ENCODE data around the gene IREB2. TPM values are rescaled to one million over a fixed set of nuclear protein-coding genes. Genes with fewer than 3 reads are reported as not detected.

Gene IREB2
- total and polyA plus RNA-seq, 2 donors (not counting 1 experiment from before 2014, with no cell fraction given) = 14.7 to 92.1 TPM

DNA sequence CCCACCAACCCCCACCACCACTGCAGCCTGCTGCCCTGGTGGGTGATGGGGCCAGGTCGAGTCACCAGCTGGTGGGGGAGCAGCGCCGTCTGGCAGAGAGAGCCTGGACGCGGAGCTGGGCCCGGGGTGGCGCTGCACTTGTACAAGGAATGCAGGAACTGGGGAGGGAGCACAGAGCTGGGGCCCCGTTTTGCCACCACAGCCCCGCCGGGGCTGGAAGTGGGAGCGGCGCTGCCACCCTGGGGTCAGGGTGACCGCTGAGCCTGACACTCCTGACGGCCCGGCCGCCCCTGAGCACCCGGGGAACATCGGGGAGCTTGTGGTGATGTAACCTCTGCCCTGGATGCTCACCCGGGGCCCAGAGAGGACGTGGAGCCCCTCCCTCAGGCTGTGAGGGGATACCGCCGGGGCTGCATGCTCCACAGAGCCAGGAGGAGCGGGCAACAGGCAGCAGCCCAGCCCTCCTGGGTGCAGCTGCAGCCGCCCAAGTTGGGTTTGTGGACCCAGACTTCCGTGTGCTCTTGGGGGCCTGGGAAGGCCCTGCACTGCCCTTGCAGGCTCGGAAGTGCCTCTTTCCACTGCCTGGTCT, 32.6 kb upstream of the IREB2 start:
- Mint-ChIP-seq H3K4me1 (no peaks in the 10 kb centered on the region), H3K27me3 (peaks cover 25% of the 10 kb centered on the region), H3K27ac (no peak overlapping the region), H3K4me3 (no peak overlapping the region), H3K9me3 (ENCODE audit: insufficient read depth) (no peaks in the 10 kb centered on the region)
- POLR2A ChIA-PET = no interaction called here
- no peak overlapping the region for H3K27ac ChIP-seq (ENCODE audit: low read length in 2 of 2)
- TF ChIP-seq CTCF (IDR thresholded peaks at IDR 0.05) (no peak), EZH2 (IDR thresholded peaks at IDR 0.05; ENCODE audit: borderline replicate concordance, insufficient read depth, low read depth, low read length, poor library complexity, severe bottlenecking) (no peak)
- DNase-seq (no peak), ATAC-seq (ENCODE audit: low read depth) (no peak)
- H3K9ac ChIP-seq (ENCODE audit: low read length) = no peak overlapping the region
- H3K9me3 ChIP-seq (ENCODE audit: control extremely low read depth in 1 of 3, control insufficient read depth in 2 of 3, insufficient read depth in 1 of 3, low read length in 2 of 3) = no peaks in the 10 kb centered on the region
- no peaks in the 10 kb centered on the region for H3K79me2 ChIP-seq (ENCODE audit: control insufficient read depth, insufficient read depth, low read length)
- 82% methylated on average over 26 of the region's 26 CpGs for WGBS (ENCODE audit: insufficient coverage)
- peaks cover 0 to 3% (median 0%) of the 10 kb centered on the region in 4 experiments for H3K27me3 ChIP-seq (replicated peaks in 1 of 4; ENCODE audit: control extremely low read depth in 1 of 4, control insufficient read depth in 3 of 4, insufficient read depth in 4 of 4, low read length in 3 of 4)
- no peak overlapping the region for H3K4me2 ChIP-seq (replicated peaks; ENCODE audit: low read depth, low read length, poor library complexity, severe bottlenecking)
- intact Hi-C loops (cut with micrococcal nuclease) = no loop called here
- H3K4me3 ChIP-seq (ENCODE audit: control extremely low read depth in 1 of 5, extremely low read depth in 1 of 5, insufficient read depth in 1 of 5, low read depth in 2 of 5, low read length in 4 of 5) = no peak overlapping the region
- no peaks in the 10 kb centered on the region for H4K20me1 ChIP-seq (ENCODE audit: control insufficient read depth, insufficient read depth, low read length, poor library complexity, severe bottlenecking)
- CTCF ChIA-PET = no interaction called here
- no peaks in the 10 kb centered on the region for H3K4me1 ChIP-seq (ENCODE audit: control insufficient read depth in 2 of 2, insufficient read depth in 2 of 2, low read length in 2 of 2)
- no peak overlapping the region for H2AFZ ChIP-seq (ENCODE audit: insufficient read depth, low read depth, low read length, poor library complexity, severe bottlenecking)
- H3K36me3 ChIP-seq (replicated peaks in 1 of 2; ENCODE audit: control extremely low read depth in 1 of 2, control insufficient read depth in 1 of 2, extremely low read depth in 1 of 2, insufficient read depth in 2 of 2, low read length in 1 of 2) = no peaks in the 10 kb centered on the region

GRCh38 chr15:78406016-78406585, 31.9 kb upstream of the IREB2 start:
- Histone ChIP-seq H3K4me1 (ENCODE audit: control insufficient read depth in 2 of 2, insufficient read depth in 2 of 2, low read length in 2 of 2) (no peaks in the 10 kb centered on the region), H3K79me2 (ENCODE audit: control insufficient read depth, insufficient read depth, low read length) (no peaks in the 10 kb centered on the region), H2AFZ (ENCODE audit: insufficient read depth, low read depth, low read length, poor library complexity, severe bottlenecking) (no peak overlapping the region), H3K9ac (ENCODE audit: low read length) (no peak overlapping the region), H3K4me2 (replicated peaks; ENCODE audit: low read depth, low read length, poor library complexity, severe bottlenecking) (no peak overlapping the region), H3K9me3 (ENCODE audit: control extremely low read depth in 1 of 3, control insufficient read depth in 2 of 3, insufficient read depth in 1 of 3, low read length in 2 of 3) (no peaks in the 10 kb centered on the region), H4K20me1 (ENCODE audit: control insufficient read depth, insufficient read depth, low read length, poor library complexity, severe bottlenecking) (no peaks in the 10 kb centered on the region), H3K4me3 (ENCODE audit: control extremely low read depth in 1 of 5, extremely low read depth in 1 of 5, insufficient read depth in 1 of 5, low read depth in 2 of 5, low read length in 4 of 5) (no peak overlapping the region), H3K27me3 (replicated peaks in 1 of 4; ENCODE audit: control extremely low read depth in 1 of 4, control insufficient read depth in 3 of 4, insufficient read depth in 4 of 4, low read length in 3 of 4) (peaks cover 0 to 3% (median 0%) of the 10 kb centered on the region in 4 experiments), H3K27ac (ENCODE audit: low read length in 2 of 2) (no peak overlapping the region), H3K36me3 (replicated peaks in 1 of 2; ENCODE audit: control extremely low read depth in 1 of 2, control insufficient read depth in 1 of 2, extremely low read depth in 1 of 2, insufficient read depth in 2 of 2, low read length in 1 of 2) (no peaks in the 10 kb centered on the region)
- no peaks in the 10 kb centered on the region for H3K9me3 Mint-ChIP-seq (ENCODE audit: insufficient read depth)
- CTCF ChIA-PET = no interaction called here
- ATAC-seq (ENCODE audit: low read depth) (no peak), DNase-seq (no peak)
- no peak overlapping the region for H3K4me3 Mint-ChIP-seq
- H3K4me1 Mint-ChIP-seq = no peaks in the 10 kb centered on the region
- no peak overlapping the region for H3K27ac Mint-ChIP-seq
- peaks cover 22% of the 10 kb centered on the region for H3K27me3 Mint-ChIP-seq
- intact Hi-C loops (cut with micrococcal nuclease) = no loop called here
- POLR2A ChIA-PET = no interaction called here
- 84% methylated on average over 8 of the region's 8 CpGs for WGBS (ENCODE audit: insufficient coverage)
- TF ChIP-seq EZH2 (IDR thresholded peaks at IDR 0.05; ENCODE audit: borderline replicate concordance, insufficient read depth, low read depth, low read length, poor library complexity, severe bottlenecking) = no peak
- no peak for TF ChIP-seq CTCF (IDR thresholded peaks at IDR 0.05)
